Measurements from ENCODE around the gene C16orf96.

DNA sequence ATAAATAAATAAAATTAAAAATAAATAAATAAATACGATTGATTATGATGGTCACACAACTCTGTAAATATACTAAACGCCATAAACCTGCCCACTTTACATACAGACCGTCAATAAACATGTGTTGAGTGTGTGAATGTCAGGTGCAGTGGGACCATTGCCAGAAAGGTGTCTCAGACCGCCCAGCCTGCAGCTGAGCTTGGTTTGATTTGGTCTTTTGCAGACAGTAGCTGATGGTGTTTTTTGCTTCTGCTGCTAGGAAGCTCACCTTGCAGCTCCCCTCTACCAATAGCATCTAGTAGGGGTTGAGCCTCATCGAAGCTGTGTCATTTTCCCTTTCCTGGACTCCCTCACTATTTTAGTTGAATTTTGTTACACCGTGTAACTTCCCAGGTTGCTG, 35.1 kb downstream of the C16orf96 start:
- TF ChIP-seq, protein P1, sequence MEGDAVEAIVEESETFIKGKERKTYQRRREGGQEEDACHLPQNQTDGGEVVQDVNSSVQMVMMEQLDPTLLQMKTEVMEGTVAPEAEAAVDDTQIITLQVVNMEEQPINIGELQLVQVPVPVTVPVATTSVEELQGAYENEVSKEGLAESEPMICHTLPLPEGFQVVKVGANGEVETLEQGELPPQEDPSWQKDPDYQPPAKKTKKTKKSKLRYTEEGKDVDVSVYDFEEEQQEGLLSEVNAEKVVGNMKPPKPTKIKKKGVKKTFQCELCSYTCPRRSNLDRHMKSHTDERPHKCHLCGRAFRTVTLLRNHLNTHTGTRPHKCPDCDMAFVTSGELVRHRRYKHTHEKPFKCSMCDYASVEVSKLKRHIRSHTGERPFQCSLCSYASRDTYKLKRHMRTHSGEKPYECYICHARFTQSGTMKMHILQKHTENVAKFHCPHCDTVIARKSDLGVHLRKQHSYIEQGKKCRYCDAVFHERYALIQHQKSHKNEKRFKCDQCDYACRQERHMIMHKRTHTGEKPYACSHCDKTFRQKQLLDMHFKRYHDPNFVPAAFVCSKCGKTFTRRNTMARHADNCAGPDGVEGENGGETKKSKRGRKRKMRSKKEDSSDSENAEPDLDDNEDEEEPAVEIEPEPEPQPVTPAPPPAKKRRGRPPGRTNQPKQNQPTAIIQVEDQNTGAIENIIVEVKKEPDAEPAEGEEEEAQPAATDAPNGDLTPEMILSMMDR (IDR thresholded peaks at IDR 0.05; ENCODE audit: low read length), result no peak
- no peak for TF ChIP-seq EZH2 (IDR thresholded peaks at IDR 0.05; ENCODE audit: borderline replicate concordance, low read length)

Data from OCI-LY1 (cell line).